SIG-M5 treated with dmso at 0.1 percent for 504 hours (cell line): Measurements from ENCODE around the gene WHAMM.
"Not testable (repeated sequence)": the region's sequence is repeated elsewhere in the genome, so short reads cannot be mapped to it uniquely, and the experiment has no call there.

ENCODE experiments used
- DNase-seq: peaks from one replicate; lab custom pipeline; 2025; ENCODE audit not compliant: unreplicated experiment; lab: John Stamatoyannopoulos, UW

WHAMM gene, protein sequence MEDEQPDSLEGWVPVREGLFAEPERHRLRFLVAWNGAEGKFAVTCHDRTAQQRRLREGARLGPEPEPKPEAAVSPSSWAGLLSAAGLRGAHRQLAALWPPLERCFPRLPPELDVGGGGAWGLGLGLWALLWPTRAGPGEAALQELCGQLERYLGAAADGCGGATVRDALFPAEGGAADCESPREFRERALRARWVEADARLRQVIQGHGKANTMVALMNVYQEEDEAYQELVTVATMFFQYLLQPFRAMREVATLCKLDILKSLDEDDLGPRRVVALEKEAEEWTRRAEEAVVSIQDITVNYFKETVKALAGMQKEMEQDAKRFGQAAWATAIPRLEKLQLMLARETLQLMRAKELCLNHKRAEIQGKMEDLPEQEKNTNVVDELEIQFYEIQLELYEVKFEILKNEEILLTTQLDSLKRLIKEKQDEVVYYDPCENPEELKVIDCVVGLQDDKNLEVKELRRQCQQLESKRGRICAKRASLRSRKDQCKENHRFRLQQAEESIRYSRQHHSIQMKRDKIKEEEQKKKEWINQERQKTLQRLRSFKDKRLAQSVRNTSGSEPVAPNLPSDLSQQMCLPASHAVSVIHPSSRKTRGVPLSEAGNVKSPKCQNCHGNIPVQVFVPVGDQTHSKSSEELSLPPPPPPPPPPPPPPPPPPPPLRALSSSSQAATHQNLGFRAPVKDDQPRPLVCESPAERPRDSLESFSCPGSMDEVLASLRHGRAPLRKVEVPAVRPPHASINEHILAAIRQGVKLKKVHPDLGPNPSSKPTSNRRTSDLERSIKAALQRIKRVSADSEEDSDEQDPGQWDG

GRCh38 chr15:82809308-82810060 is at the start of gene WHAMM:
TSS of gene WHAMM (plus strand) at chr15:82809628. CDS start at chr15:82809727, 99 bp downstream.
- DNase-seq, result peak; percentile 97

DNA sequence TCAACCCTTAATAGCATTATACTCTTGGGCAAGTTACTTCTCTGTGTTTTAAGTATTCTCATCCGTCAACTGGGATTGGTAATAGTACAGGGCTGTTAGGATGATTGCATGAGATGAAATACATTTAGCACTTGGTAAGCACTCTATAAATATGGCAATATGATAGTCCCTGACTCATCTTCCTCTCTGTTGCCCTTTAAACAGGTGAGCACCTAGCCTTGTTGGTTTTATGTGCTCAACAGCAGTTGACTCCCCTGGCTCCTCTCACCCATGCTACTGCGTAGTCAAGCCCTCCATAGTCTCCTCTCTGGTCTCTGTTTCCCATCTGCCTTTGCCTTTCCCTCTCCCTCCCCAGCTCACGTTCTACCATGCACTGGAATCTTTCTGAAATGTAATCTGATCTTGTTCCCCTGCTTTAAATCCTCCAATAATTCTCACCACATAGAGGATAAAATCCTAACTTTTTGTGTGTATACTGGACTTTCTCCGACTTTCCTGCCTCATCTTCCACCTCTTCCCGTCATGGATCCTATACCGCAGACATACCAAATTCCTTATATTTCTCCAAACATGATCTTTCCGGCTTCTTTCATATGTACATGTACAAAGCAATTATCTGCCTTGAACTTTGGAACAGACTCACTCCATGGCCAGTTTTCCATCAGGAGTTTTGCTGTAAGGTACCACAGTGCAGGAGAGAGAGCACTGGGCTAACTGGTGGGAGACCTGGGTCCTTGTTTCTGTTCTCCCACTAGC is 45.9 kb upstream of the WHAMM start:
- DNase-seq, result no peak

DNA sequence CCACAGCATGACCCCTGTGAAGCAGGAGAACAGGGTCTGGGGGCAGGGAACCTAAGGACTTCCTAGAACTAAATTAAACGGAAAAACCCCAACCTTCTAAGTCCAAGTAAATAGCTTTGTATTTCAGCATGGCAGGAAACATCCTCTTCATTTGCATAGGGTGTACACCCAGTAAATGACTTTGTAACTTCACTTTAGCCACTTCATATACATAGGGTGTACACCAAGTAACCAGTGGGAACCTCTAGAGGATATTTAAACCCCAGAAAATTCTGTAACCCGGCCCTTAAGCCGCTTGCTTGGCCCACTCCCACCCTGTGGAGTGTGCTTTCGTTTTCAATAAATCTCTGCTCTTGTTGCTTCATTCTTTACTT is 45.3 kb upstream of the WHAMM start:
- no peak for DNase-seq

GRCh38 chr15:82764740-82765139 is 44.7 kb upstream of the WHAMM start:
- no peak for DNase-seq

DNA sequence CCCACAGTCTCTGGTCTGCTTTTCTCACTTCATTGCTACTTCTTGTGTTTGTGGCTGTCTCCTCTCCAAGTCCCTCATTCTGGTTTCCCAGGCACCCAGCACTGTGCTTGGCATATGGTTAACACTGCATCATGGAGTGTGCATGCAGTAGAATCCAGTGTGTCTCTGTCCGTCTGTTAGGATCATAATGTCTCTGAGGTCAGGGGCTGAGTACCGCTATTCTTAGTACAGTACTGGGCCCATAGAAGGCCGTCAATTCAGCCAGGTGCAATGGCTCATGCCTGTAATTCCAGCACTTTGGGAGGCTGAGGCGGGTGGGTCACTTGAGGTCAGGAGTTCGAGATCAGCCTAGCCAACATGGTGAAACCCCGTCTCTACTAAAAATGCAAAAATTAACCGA is 43.2 kb upstream of the WHAMM start:
- not testable (repeated sequence) for DNase-seq

GRCh38 chr15:82767163-82767829 is 42.1 kb upstream of the WHAMM start:
- DNase-seq, result no peak

GRCh38 chr15:82768414-82769054 is 40.9 kb upstream of the WHAMM start:
- no peak for DNase-seq

- DNase-seq, result no peak
Observed at GRCh38 chr15:82771789-82772607, 37.4 kb upstream of the WHAMM start.

- DNase-seq, result no peak
Observed at GRCh38 chr15:82774496-82774895, 34.9 kb upstream of the WHAMM start.

- no peak for DNase-seq
Observed at GRCh38 chr15:82778755-82779154, 30.7 kb upstream of the WHAMM start.

DNA sequence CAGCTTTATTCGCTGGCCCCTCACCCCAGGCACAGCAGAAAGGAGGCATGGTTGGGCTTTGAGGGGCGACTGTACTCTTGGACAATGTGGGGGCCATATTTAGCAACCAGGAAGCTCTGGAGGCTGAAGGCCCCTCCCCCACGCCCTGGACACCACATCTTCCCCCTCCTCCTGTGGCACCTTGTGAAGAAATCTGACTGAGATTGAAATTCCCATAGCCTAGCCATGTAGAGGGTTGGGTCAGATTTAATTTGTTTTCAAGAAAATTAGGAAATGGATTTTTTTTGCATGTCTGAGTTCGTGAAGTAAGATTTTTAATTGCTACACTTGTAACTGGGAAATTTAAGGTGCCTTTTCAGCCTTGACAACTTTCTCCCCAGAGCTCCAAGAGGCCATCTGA is 28.1 kb upstream of the WHAMM start:
- DNase-seq, result no peak

DNA sequence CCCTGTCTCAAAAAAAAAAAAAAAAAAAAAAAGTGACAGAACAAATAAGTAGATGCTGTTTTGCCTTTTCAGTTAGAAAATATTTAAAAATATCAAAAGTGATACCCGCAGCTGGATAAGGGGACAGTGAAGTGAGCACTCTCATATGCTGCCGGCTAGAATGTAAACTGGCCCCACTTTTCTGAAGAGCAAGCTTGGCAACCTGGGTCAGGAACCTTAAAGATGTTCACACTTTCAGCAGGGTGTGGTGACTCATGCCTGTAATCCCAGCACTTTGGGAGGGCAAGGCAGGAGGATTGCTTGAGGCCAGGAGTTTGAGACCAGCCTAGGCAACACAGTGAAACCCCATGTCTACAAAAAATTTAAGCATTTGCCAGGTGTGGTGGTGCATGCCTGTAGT is 20.9 kb upstream of the WHAMM start:
- no peak for DNase-seq

DNA sequence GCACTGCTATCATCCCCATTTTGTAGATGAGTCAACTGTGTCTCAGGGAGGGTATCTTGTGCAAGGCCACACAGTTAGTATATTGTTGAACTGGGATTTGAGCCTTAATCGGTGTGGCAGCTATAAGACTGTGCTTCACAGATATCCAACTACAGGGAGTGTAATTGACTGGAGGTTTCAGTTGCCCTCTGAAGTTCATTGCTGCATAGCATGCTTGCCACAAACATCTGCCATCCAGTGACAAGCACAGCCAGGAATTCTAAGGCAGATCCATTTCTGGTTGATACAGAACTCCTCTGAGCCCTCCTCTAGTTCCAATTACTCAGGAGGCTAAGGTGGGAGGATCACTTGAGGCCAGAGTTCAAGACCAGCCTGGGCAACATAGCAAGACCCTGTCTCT is 19.9 kb upstream of the WHAMM start:
- DNase-seq, result no peak

- no peak for DNase-seq
Observed at GRCh38 chr15:82790321-82790720, 19.1 kb upstream of the WHAMM start.

- DNase-seq, result no peak
Observed at GRCh38 chr15:82792068-82792467, 17.4 kb upstream of the WHAMM start.

DNA sequence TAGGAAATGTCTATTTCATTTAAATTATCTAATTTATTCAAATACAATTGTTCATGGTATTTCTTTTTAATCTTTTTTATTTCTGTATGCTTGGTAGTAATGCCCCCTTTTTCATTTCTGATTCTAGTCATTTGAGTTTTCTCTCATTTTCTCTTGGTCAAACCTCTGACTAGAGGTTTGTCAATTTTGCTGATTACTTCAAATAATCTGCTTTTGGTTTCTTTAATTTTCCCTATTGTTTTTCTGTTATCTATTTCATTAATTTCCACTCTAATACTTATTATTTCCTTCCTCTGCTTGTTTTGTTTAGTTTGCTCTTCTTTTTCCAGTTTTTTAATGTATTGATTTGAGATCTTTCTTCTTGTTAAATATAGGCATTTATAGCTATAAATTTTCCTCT is 15.7 kb upstream of the WHAMM start:
- no peak for DNase-seq

DNA sequence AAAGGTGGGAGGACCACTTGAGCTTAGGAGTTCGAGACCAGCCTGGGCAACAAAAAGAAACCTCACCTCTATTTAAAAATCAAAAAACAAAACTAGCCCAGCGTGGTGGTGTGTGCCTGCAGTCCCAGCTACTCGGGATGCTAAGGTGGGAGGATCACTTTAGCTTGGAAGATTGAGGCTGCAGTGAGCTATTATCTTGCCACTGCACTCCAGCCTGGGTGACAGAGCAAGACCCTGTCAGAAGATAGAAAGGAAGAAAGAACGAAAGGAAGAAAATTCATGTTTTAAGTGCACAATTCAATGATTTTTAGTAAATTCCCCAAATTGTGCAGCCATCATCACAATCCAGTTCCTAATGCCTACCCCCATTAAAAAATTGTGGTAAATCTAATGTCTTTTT is 11.3 kb upstream of the WHAMM start:
- DNase-seq, result no peak

GRCh38 chr15:82798531-82799166 is 10.8 kb upstream of the WHAMM start:
- DNase-seq, result no peak
